Erythroblast (primary cell): ENCODE results near the gene RC3H1.

Experiments
- GATA1 ChIP-seq: IDR thresholded peaks from 2 replicates; pipeline ENCODE4 v1.6.1; 2011; ENCODE audit warnings: low read depth, mild to moderate bottlenecking, control low read depth, low read length, moderate library complexity
- POLR2A ChIP-seq: IDR thresholded peaks from 2 replicates; pipeline ENCODE4 v1.6.1; 2011; ENCODE audit warnings: mild to moderate bottlenecking, low read length

DNA sequence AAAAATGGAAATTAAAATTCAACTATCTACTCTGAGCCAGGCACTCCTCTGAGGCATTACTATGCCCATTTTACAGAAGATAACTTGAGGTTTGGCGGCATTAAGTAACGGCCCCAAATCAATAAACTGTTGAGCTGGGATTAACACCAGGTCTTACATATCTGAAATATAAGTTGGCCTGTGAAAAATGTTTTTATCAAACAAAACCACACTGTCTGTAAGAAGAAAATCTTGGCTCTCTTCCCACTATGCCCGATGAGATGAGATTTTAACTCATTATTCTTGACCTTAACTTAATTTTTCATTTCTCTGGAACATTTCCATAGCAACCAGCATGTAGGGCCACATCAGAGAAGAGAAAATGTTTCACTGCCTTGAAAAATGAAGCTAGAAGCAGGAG is 21.8 kb downstream of the RC3H1 start:
- no peak for TF ChIP-seq POLR2A
- TF ChIP-seq GATA1: no peak
